ENCODE results near the gene GHDC. TPM values are rescaled to one million over a fixed set of nuclear protein-coding genes. Genes with fewer than 3 reads are reported as not detected.
"Not testable (repeated sequence)": the region's sequence is repeated elsewhere in the genome, so short reads cannot be mapped to it uniquely, and the experiment has no call there.

The GHDC gene
- total RNA-seq, 2 donors from 2014 or later, result 13.2 to 17.5 TPM

DNA sequence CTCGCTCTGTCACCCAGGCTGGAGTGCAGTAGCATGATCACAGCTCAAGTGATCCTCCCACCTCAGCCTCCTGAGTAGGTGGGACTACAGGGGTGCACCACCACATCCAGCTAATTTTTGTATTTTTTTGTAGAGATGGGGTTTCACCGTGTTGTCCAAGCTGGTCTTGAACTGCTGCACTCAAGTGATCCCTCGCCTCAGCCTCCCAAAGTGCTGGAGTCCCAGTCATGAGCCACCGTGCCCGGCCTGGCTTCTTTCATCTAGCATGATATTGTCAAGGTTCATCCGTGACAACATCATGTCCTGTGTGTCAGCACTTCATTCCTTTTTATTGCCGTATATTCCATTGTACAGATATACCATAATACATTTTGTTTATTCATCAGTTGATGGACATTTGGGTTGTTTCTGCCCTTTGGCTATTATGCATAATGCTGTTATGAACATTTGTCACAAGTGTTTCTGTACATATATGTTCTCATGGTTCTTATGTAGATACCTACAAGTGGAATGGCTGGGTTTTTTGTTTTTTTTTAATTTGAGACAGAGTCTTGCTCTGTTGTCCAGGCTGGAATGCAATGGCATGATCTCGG, 3.4 kb upstream of the GHDC start:
- no peak for ATAC-seq
- Mint-ChIP-seq H3K9me3 (no peaks in the 10 kb centered on the region), H3K4me1 (ENCODE audit: low read depth in 2 of 2) (peaks cover 13 to 21% of the 10 kb centered on the region in 2 donors), H3K27me3 (no peaks in the 10 kb centered on the region), H3K36me3 (peaks cover 6% of the 10 kb centered on the region), H3K27ac (peak overlapping the region in 1 of 2 donors; percentile 58), H3K4me3 (no peak overlapping the region)
- no peak for DNase-seq (ENCODE audit: low spot score)

DNA sequence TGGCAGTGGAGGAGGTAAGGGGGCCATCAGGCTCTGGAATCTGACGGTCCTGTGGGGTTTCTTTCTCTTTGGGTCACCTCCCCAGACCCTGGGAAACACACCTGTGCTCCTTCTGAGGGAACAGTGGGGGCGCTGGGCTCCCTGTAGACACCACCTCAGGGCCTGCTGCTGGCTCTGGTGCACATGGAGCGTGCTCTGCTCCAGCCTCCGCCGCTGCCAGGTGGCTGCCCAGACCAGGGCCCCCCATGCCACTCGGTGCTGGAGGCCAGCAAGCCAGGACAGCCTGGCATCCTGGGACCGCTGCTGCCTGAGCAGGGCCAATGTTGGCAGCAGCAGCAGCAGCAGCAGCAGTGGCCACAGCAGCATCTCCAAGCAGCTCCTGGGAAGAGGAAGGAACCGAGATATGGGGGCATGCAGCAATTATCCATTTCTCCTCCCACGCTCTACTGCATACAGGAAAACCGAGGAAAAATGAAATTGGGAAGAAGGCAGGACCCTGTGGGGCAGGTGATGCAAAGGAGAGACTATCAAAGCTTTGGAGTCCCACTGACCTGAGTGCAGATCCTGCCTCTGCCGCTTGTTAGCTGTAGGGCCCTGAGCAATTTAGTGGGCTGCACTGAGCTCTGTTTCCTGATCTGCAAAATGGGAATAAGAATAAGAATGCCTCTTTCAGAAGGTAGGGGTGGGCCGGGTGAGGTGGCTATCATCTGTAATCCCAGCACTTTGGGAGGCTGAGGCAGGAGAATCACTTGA, 902 bp downstream of the GHDC start:
- peak overlapping the region; percentile 98 for H3K4me3 Mint-ChIP-seq
- no peaks in the 10 kb centered on the region for H3K27me3 Mint-ChIP-seq
- H3K36me3 Mint-ChIP-seq, result no peaks in the 10 kb centered on the region
- ATAC-seq (no peak), DNase-seq (ENCODE audit: low spot score) (no peak)
- H3K4me1 Mint-ChIP-seq (ENCODE audit: low read depth in 2 of 2), result peaks cover 13 to 16% of the 10 kb centered on the region in 2 donors
- peak overlapping the region; percentile 87 to 92 for H3K27ac Mint-ChIP-seq
- no peaks in the 10 kb centered on the region for H3K9me3 Mint-ChIP-seq

DNA sequence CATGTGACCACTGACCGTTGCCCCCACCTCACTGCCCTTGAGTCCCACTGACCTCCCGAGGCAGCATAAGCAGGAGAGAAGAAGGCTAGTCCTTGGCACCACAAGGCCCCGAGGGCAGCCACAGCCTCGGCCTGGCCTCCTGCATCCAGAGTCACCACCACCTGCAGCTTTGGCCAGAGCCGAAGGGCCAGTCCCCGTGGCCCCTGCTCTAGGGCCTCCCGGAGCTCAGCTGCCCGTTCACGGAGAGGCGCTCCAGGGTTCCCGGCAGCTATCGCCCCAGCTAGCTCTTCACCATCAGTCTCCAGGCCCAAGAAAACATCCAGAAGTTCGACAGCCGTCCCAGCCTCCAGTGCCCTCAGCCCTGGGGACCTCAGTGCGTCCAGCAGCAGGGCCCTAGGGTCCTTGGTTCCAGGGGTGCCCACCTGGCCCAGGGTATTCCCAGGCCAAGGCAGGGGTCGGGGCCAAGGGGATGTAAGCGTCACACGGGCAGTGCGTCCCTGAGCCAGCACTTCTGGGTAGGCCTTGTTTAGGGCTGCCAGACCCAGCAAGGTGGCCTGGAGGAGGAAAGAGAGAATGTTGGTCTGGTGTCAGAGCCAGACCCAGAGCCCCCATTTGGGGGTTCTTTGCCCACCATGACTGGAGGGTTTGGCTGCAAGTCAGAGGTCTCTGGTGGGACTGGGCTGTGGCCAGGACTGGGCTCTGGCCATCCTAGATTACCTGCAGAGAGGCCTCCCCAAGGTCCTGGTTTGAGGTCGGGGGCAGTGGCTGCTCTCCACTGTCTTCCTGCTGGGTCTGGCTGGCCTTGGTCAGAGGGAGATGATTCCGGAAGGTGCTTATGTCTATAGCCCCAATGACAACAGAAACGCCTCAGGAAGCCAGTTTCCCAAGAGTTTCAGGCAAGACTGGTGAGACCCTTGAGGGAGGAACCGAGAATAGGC, 1.8 kb downstream of the GHDC start:
- no peak for DNase-seq (ENCODE audit: low spot score)
- no peaks in the 10 kb centered on the region for H3K27me3 Mint-ChIP-seq
- H3K36me3 Mint-ChIP-seq, result no peaks in the 10 kb centered on the region
- no peaks in the 10 kb centered on the region for H3K9me3 Mint-ChIP-seq
- H3K4me3 Mint-ChIP-seq, result peak overlapping the region; percentile 38
- ATAC-seq, result no peak
- no peak overlapping the region for H3K27ac Mint-ChIP-seq
- H3K4me1 Mint-ChIP-seq (ENCODE audit: low read depth in 2 of 2), result peaks cover 13 to 16% of the 10 kb centered on the region in 2 donors

DNA sequence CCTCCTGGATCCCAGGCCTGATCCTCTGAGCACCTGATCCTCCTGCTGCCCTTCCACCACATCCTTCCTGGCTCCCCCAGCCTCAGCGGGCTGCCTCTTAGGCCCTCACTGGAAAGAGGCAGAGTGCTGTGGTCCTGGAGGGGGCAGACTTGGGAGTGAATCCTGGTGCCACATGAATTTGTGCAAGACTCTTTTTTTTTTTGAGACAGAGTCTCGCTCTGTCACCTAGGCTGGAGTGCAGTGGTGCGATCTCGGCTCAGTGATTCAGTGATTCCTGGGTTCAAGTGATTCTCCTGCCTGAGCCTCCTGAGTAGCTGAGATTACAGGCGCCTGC, 3.1 kb downstream of the GHDC start:
- ATAC-seq (no peak), DNase-seq (ENCODE audit: low spot score) (no peak)
- no peak overlapping the region for H3K4me3 Mint-ChIP-seq
- peaks cover 13 to 16% of the 10 kb centered on the region in 2 donors for H3K4me1 Mint-ChIP-seq (ENCODE audit: low read depth in 2 of 2)
- H3K9me3 Mint-ChIP-seq, result no peaks in the 10 kb centered on the region
- H3K27ac Mint-ChIP-seq, result no peak overlapping the region
- H3K27me3 Mint-ChIP-seq, result no peaks in the 10 kb centered on the region
- no peaks in the 10 kb centered on the region for H3K36me3 Mint-ChIP-seq

DNA sequence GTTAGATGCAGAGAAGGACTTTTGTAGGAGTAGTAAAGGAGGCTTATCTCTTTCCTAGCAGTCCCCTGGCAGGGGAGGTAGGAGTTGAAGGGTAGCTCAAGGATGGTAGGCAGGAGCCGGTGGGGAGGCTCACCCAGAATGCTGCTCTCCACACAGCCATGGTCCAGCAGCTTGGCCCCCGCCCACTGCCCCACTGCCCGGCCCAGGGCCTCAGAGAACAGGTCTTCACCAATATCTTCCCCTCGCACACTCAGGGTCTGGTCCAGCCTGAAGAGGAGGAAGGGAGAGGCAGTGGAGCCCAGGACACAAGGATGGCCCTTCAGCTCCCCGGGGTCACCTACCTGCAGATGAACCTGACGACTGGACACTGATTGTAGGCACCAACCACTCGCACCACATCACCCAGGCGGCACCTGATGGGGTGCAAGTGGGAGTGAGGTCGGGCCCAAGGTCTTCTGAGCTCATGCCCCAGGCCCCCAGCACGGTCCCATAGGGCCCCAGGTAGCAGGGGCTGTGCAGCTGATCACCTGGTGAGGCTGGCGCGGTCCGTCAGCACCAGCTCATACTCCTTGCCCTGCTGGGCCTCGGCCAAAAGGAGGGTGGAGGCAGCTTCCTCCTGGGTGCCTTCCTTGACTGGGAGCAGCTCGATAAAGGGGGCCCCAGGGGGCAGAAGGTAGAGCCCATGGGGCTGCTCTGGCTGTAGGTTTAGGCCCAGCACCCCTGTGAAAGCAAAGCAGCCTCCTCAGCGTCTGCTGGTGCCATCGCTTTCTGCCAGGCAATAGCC, 3.6 kb downstream of the GHDC start:
- no peaks in the 10 kb centered on the region for H3K9me3 Mint-ChIP-seq
- ATAC-seq, result no peak
- no peak overlapping the region for H3K4me3 Mint-ChIP-seq

DNA sequence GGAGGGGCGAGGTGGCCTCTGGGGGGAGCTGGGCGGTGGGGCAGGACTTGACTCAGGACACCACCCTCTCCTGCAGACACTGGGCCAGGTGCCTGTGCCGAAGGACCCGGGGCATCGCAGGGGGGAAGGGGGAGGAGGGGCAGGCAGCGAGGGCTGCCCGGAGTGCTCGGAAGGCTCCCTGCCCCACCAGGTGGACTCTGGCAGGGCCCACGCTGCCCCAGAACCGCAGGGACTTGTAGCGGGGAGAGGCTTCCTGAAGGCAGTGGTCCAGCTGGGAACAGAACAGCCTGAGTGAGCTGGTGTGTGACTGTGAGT, 4.7 kb downstream of the GHDC start:
- Mint-ChIP-seq H3K27me3 (no peaks in the 10 kb centered on the region), H3K4me1 (ENCODE audit: low read depth in 2 of 2) (peaks cover 16 to 17% of the 10 kb centered on the region in 2 donors), H3K36me3 (no peaks in the 10 kb centered on the region), H3K4me3 (no peak overlapping the region), H3K9me3 (no peaks in the 10 kb centered on the region), H3K27ac (no peak overlapping the region)
- DNase-seq (ENCODE audit: low spot score), result peak; percentile 52
- ATAC-seq, result no peak

More for the DNA sequence above, 3.6 kb downstream of the GHDC start:
- DNase-seq (ENCODE audit: low spot score), result no peak
- no peak overlapping the region for H3K27ac Mint-ChIP-seq
- H3K27me3 Mint-ChIP-seq, result no peaks in the 10 kb centered on the region
- H3K4me1 Mint-ChIP-seq (ENCODE audit: low read depth in 2 of 2), result peaks cover 13 to 16% of the 10 kb centered on the region in 2 donors
- no peaks in the 10 kb centered on the region for H3K36me3 Mint-ChIP-seq

DNA sequence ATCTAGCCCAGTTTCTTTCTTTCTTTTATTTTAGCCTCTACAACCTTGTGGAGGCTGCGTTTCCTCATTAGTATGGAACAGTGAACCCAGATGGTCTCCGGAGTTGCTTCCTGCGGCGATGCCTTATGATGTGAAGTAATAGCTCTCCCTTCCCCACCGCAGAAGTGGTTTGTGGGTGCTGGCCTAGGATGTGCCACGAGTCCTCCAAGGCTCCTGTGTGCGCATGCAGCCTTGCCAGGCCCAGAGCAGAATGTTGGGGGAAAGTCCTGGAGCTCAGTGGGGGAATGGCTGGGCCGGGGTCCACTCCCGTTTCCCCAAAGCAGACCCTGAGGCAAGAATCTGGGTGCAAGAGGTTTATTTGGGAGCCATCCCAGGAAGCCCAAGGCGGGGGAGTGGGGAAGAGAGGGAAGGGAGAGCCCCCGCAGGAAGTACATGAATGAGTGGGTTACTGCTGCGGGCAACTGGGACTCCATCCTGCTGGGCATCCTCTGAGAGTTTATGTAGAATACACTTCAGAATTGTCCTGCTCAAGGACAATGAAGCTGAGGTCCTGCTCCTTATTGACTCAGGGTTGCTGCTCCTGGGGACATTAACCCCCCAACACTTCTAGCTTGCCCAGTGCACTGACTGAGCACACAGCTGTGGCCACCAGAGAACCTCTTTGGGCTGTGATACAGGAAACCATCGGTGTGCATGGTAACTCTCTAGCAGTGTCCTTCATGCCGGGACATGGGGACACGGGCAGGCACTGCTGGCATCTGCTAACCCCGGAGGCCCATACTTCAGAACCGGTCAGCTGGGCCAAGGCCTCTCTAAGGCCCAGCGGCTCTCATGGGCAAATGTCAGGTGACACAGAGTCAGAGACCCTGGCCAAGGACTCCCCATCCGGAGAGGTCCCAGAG, 5.3 kb downstream of the GHDC start:
- no peak for ATAC-seq
- Mint-ChIP-seq H3K4me3 (no peak overlapping the region), H3K27ac (no peak overlapping the region), H3K9me3 (no peaks in the 10 kb centered on the region), H3K36me3 (no peaks in the 10 kb centered on the region), H3K27me3 (no peaks in the 10 kb centered on the region), H3K4me1 (ENCODE audit: low read depth in 2 of 2) (peaks cover 14 to 15% of the 10 kb centered on the region in 2 donors)
- peak; percentile 35 for DNase-seq (ENCODE audit: low spot score)

DNA sequence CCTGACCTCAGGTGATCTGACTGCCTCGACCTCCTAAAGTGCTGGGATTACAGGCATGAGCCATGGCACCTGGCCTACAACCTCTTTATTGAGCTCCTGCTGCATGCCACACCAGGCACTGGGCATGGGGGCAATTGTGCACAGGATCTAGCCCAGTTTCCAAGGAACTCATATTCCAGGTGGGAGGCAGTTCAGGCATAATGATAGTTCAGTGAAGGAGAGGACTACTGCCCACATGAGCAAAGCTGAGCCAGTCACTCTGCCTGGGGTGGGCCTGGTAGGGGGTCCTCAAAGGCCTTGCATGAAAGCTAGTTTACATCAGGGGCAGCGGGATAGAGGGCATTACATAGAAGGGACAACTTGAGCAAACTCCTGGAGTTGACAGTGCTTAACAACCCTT, 6.5 kb downstream of the GHDC start:
- no peak overlapping the region for H3K27ac Mint-ChIP-seq
- DNase-seq (ENCODE audit: low spot score) (peak; percentile 48), ATAC-seq (no peak)
- H3K4me3 Mint-ChIP-seq, result no peak overlapping the region
- peaks cover 16 to 17% of the 10 kb centered on the region in 2 donors for H3K4me1 Mint-ChIP-seq (ENCODE audit: low read depth in 2 of 2)
- H3K9me3 Mint-ChIP-seq, result no peaks in the 10 kb centered on the region
- H3K27me3 Mint-ChIP-seq, result no peaks in the 10 kb centered on the region
- H3K36me3 Mint-ChIP-seq, result no peaks in the 10 kb centered on the region

DNA sequence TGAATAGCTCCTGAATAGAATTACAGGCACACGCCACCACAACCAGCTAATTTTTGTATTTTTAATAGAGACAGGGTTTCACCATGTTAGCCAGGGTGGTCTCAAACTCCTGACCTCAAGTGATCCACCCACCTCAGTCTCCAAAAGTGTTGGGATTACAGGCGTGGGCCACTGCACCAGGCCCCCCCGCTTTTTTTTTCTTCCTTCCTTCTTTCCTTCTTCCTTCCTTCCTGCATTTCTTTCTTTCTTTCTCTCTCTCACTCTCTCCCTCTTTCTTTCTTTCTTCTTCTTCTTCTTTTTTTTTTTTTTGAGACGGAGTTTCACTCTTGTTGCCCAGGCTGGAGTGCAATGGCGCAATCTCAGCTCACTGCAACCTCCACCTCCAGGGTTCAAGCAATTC, 8.1 kb downstream of the GHDC start:
- peak; percentile 35 for DNase-seq (ENCODE audit: low spot score)
- ATAC-seq, H3K27me3 Mint-ChIP-seq, H3K36me3 Mint-ChIP-seq, H3K9me3 Mint-ChIP-seq, H3K27ac Mint-ChIP-seq: not testable (repeated sequence)
- H3K4me1 Mint-ChIP-seq (ENCODE audit: low read depth in 2 of 2), result peaks cover 28 to 30% of the 10 kb centered on the region in 2 donors
- H3K4me3 Mint-ChIP-seq, result peak overlapping the region; percentile 25

DNA sequence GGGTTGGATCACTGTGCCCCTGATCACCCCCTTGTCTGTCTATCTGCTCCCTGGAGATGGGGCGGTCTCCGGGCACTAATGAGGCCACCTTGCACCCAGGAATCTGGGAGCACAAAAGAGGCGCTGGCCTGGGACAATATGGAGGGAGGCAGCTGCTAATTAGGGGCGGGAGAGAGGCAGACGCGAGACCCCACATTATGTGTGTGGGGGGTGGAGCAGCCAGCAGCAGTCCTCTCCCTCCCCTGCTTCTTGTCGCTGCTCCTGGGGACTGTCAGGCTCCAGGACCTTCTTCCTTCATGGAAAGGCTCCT, 8.7 kb downstream of the GHDC start:
- H3K27me3 Mint-ChIP-seq, result no peaks in the 10 kb centered on the region
- H3K4me1 Mint-ChIP-seq (ENCODE audit: low read depth in 2 of 2), result peaks cover 29 to 30% of the 10 kb centered on the region in 2 donors
- ATAC-seq (no peak), DNase-seq (ENCODE audit: low spot score) (no peak)
- no peak overlapping the region for H3K4me3 Mint-ChIP-seq
- H3K9me3 Mint-ChIP-seq, result no peaks in the 10 kb centered on the region
- no peak overlapping the region for H3K27ac Mint-ChIP-seq
- H3K36me3 Mint-ChIP-seq, result no peaks in the 10 kb centered on the region

DNA sequence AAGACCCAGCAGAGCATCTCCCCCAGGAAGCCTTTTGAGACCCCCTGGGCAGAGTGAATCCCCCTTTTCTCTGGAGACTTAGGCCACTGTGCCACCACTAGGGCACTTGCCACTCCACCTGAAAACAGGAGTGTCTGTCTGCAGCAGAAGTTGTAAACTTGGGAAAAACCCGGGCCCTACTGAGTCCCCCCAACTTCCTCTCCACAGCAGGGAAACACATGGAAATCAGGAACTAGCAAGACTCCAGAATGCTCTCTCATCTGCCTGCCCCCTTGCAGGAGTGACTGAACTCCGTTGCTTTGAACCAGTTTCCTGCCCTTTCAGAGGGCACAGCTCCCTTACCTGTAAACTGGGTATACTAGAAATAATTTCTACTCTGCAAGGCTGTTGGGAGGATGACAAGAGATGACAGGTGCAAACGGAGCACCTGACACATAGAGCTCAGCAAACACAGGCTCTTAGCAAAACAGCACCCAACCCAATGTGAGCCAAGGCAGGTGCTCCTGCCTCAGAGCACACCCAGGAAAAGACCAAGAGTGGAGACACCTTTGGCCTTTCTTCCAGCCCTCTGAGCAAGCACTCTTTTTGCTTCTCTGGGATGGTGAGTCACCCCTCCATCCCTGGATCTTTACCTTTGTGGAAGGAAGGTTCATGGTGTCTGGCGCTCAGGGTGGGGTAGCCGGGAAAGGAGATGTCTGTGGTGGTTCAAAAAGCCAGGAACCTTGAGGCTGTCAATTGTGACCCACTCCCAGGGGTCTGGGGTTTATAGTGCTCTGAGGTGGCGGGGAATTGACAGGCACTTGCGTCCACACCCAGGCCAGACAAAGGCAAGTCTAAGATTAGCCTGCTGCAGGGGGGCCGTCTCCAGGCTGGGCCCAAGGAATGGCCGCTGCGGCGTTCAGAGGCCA, 9.3 kb downstream of the GHDC start, which contains the start of gene HCRT:
HCRT (minus strand) TSS at position 740 of the 908 bp plus-strand sequence; CDS start at position 653, 87 bp downstream.
- Mint-ChIP-seq H3K4me1 (ENCODE audit: low read depth in 2 of 2) (peaks cover 30 to 31% of the 10 kb centered on the region in 2 donors), H3K27me3 (no peaks in the 10 kb centered on the region), H3K9me3 (no peaks in the 10 kb centered on the region), H3K4me3 (peak within 1 kb of the TSS; percentile 88), H3K36me3 (no peaks in the 10 kb centered on the region), H3K27ac (peak within 1 kb of the TSS; percentile 54 to 62)
- ATAC-seq, result no peak
- DNase-seq (ENCODE audit: low spot score), result no peak

Measured in natural killer cell treated with Interleukin-12 subunit alpha and Interleukin-12 subunit beta and Interleukin-15 and Interleukin-18, amount 100 ng/mL, for 72 hours (primary cell).